Upper lobe of left lung (tissue), 4 donors: Measurements from ENCODE around the gene SFTPB.

ENCODE experiments used
- EP300 ChIP-seq, 4 donors: sonication (generic); formaldehyde crosslinking; IDR thresholded peaks; one replicate each; pipeline ENCODE4 v1.5.1; 2017; ENCODE audit warnings: antibody characterized with exemption in 4 of 4, control low read depth in 2 of 4
- POLR2A ChIP-seq, 4 donors: fragments of 450-650 bp; IDR thresholded peaks; one replicate each; pipeline ENCODE4 v1.5.1; 2016 to 2017; ENCODE audit warnings: antibody characterized with exemption in 4 of 4, mild to moderate bottlenecking in 2 of 4
- TF ChIP-seq, protein P1 (sequence below), 6 experiments: fragments of 450-650 bp in 4 of 6; fragments of 200-600 bp in 2 of 6; sonication (generic) in 2 of 6; IDR thresholded peaks; one replicate each; pipeline ENCODE4 v1.5.1; 2016 to 2019; ENCODE audit warnings: antibody characterized with exemption in 6 of 6

DNA sequence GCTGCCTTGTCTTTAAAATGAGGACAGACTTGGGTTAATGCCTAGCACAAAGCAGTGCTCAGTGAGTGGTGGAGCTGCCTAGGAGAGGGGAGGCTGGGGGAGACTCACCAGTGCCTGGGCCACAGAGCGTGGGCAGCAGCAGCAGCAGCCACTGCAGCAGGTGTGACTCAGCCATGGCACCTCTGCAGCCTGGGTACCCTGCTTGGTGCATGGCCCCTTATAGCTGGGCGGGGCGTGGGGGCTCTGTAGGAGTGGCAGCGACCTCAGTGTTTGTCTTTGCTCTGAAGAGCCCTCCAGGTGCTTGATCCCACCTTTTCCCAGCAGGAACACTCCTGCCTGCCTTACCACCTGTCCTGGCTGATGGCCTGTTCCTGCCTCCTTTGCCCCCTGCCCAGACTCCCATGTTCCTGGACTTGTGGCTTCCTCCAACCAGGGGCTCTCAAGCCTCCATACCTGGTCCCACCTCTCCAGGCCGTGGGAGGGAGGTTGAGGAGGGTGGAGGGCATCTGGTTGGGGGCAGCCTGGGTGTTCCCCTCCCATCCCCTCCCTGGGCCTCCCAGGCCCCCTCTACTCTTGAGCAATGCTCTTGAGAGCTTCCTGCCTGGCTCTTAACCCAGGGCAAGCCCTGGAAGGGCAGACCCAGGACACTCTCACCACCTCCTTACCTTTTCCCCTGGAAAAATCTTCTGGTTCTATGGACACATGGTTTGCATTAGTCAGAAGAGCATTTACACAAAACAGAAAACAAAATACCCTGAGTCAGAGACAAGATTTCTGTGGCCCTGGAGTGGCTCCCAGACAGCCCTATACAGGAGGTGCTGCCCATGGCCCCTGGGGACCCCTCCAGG, at the start of gene SFTPB:
- TF ChIP-seq, protein P1, sequence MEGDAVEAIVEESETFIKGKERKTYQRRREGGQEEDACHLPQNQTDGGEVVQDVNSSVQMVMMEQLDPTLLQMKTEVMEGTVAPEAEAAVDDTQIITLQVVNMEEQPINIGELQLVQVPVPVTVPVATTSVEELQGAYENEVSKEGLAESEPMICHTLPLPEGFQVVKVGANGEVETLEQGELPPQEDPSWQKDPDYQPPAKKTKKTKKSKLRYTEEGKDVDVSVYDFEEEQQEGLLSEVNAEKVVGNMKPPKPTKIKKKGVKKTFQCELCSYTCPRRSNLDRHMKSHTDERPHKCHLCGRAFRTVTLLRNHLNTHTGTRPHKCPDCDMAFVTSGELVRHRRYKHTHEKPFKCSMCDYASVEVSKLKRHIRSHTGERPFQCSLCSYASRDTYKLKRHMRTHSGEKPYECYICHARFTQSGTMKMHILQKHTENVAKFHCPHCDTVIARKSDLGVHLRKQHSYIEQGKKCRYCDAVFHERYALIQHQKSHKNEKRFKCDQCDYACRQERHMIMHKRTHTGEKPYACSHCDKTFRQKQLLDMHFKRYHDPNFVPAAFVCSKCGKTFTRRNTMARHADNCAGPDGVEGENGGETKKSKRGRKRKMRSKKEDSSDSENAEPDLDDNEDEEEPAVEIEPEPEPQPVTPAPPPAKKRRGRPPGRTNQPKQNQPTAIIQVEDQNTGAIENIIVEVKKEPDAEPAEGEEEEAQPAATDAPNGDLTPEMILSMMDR (IDR thresholded peaks at IDR 0.05) = no peak
- TF ChIP-seq EP300 (IDR thresholded peaks at IDR 0.05) (peak; percentile 66 to 99 (median 96)), POLR2A (IDR thresholded peaks at IDR 0.05) (peak; percentile 63 to 100 (median 78))
